Measurements from ENCODE around the gene KCNJ12.
"Not testable (repeated sequence)": the region's sequence is repeated elsewhere in the genome, so short reads cannot be mapped to it uniquely, and the experiment has no call there.

KCNJ12 gene

GRCh38 chr17:21425321-21425720 lies 49.2 kb downstream of the KCNJ12 start:
- DNase-seq, result no peak

GRCh38 chr17:21425736-21426135 lies 49.6 kb downstream of the KCNJ12 start:
- no peak for DNase-seq

GRCh38 chr17:21426246-21426645 lies 50.1 kb downstream of the KCNJ12 start:
- not testable (repeated sequence) for DNase-seq

GRCh38 chr17:21426876-21427275 lies 50.7 kb downstream of the KCNJ12 start:
- DNase-seq, result not testable (repeated sequence)

GRCh38 chr17:21427727-21428126 lies 51.6 kb downstream of the KCNJ12 start:
- not testable (repeated sequence) for DNase-seq

GRCh38 chr17:21428752-21429424 lies 52.7 kb downstream of the KCNJ12 start:
- DNase-seq, result not testable (repeated sequence)

GRCh38 chr17:21429921-21430628 lies 53.9 kb downstream of the KCNJ12 start:
- not testable (repeated sequence) for DNase-seq

- DNase-seq, result not testable (repeated sequence)
These were observed 57.8 kb downstream of the KCNJ12 start for GRCh38 chr17:21433971-21434370.

- DNase-seq, result not testable (repeated sequence)
These were observed 58.8 kb downstream of the KCNJ12 start for GRCh38 chr17:21434976-21435375.

- not testable (repeated sequence) for DNase-seq
These were observed 60.3 kb downstream of the KCNJ12 start for GRCh38 chr17:21436481-21436880.

GRCh38 chr17:21436883-21437836 lies 61.0 kb downstream of the KCNJ12 start:
- DNase-seq, result not testable (repeated sequence)

GRCh38 chr17:21438316-21439014 lies 62.3 kb downstream of the KCNJ12 start:
- not testable (repeated sequence) for DNase-seq

- not testable (repeated sequence) for DNase-seq
These were observed 62.8 kb downstream of the KCNJ12 start for GRCh38 chr17:21439015-21439336.

GRCh38 chr17:21445091-21445650 lies 69.0 kb downstream of the KCNJ12 start:
- DNase-seq, result no peak

- not testable (repeated sequence) for DNase-seq
These were observed 71.4 kb downstream of the KCNJ12 start for GRCh38 chr17:21447552-21447951.

- DNase-seq, result not testable (repeated sequence)
These were observed 73.7 kb downstream of the KCNJ12 start for GRCh38 chr17:21449891-21450290.

GRCh38 chr17:21451975-21452374 lies 75.8 kb downstream of the KCNJ12 start:
- DNase-seq, result no peak

- DNase-seq, result peak; percentile 31
These were observed 76.4 kb downstream of the KCNJ12 start for GRCh38 chr17:21452377-21453143.

- DNase-seq, result no peak
These were observed 77.2 kb downstream of the KCNJ12 start for GRCh38 chr17:21453144-21453898.

GRCh38 chr17:21454006-21454405 lies 77.8 kb downstream of the KCNJ12 start:
- DNase-seq, result not testable (repeated sequence)

GRCh38 chr17:21454441-21454840 lies 78.3 kb downstream of the KCNJ12 start:
- DNase-seq, result no peak
